GM23338 (cell line): ENCODE measurements around the gene CECR2.

ENCODE experiments used
- CREB1 ChIP-seq: fragments of 250-450 bp; sonication (Bioruptor Pico); IDR thresholded peaks from 2 replicates; pipeline ENCODE4 v1.5.0; 2020; ENCODE audit warnings: low read depth, mild to moderate bottlenecking, moderate library complexity
- CTCF ChIP-seq, 2 experiments: fragments of 200-600 bp in 1 of 2; sonication (generic) in 1 of 2; conservative IDR thresholded peaks; 2 replicates each; pipeline versions ENCODE4 v1.5.1 to v1.6.1; 2016 to 2017; ENCODE audit warnings: antibody characterized with exemption in 2 of 2, low read depth in 2 of 2, mild to moderate bottlenecking in 2 of 2, moderate library complexity in 1 of 2
- ETS1 ChIP-seq: IDR thresholded peaks from 2 replicates; pipeline ENCODE4 v1.6.1; 2016; ENCODE audit warnings: antibody characterized with exemption
- EZH2 ChIP-seq: fragments of 200-600 bp; sonication (generic); IDR thresholded peaks from one replicate; pipeline ENCODE4 v1.8.0; 2017; ENCODE audit warnings: antibody characterized with exemption, mild to moderate bottlenecking, low read depth; ENCODE audit not compliant: unreplicated experiment
- EZH2phosphoT487 ChIP-seq: fragments of 200-600 bp; sonication (generic); IDR thresholded peaks from one replicate; pipeline ENCODE4 v1.8.1; 2018; ENCODE audit warnings: antibody characterized with exemption; ENCODE audit not compliant: unreplicated experiment
- JUNB ChIP-seq: IDR thresholded peaks from one replicate; pipeline ENCODE4 v1.6.1; 2016; ENCODE audit warnings: antibody characterized with exemption; ENCODE audit not compliant: unreplicated experiment
- NANOG ChIP-seq: IDR thresholded peaks from 2 replicates; pipeline ENCODE4 v1.6.1; 2016; ENCODE audit warnings: antibody characterized with exemption, borderline replicate concordance
- POLR2AphosphoS5 ChIP-seq: IDR thresholded peaks from 2 replicates; pipeline ENCODE4 v1.6.1; 2016; ENCODE audit warnings: antibody characterized with exemption, low read depth
- REST ChIP-seq: IDR thresholded peaks from one replicate; pipeline ENCODE4 v1.6.1; 2018; ENCODE audit warnings: antibody characterized with exemption; ENCODE audit not compliant: unreplicated experiment
- STAT1 ChIP-seq: IDR thresholded peaks from one replicate; pipeline ENCODE4 v1.6.1; 2016; ENCODE audit warnings: antibody characterized with exemption; ENCODE audit not compliant: unreplicated experiment
- ZNF331 ChIP-seq: fragments of 250-450 bp; sonication (Bioruptor Pico); IDR thresholded peaks from 2 replicates; pipeline ENCODE4 v1.5.0; 2020; ENCODE audit warnings: low read depth, mild to moderate bottlenecking, moderate library complexity

GRCh38 chr22:17508110-17508509 is 138.8 kb downstream of the CECR2 start:
- TF ChIP-seq REST, result no peak
- TF ChIP-seq EZH2, result no peak
- no peak for TF ChIP-seq CTCF (conservative IDR thresholded peaks at IDR 0.05; ENCODE audit: low read depth in 2 of 2)
- no peak for TF ChIP-seq CREB1
- no peak for TF ChIP-seq POLR2AphosphoS5
- TF ChIP-seq EZH2phosphoT487, result no peak
- no peak for TF ChIP-seq ZNF331 (CRISPR knock-in tag)
- TF ChIP-seq NANOG, result no peak
- no peak for TF ChIP-seq JUNB
- TF ChIP-seq ETS1, result no peak
- TF ChIP-seq STAT1, result no peak
